ENCODE measurements around the gene SH3RF2. TPM values are rescaled to one million over a fixed set of nuclear protein-coding genes. Genes with fewer than 3 reads are reported as not detected.
"Not testable (repeated sequence)": the region's sequence is repeated elsewhere in the genome, so short reads cannot be mapped to it uniquely, and the experiment has no call there.

The SH3RF2 gene, protein sequence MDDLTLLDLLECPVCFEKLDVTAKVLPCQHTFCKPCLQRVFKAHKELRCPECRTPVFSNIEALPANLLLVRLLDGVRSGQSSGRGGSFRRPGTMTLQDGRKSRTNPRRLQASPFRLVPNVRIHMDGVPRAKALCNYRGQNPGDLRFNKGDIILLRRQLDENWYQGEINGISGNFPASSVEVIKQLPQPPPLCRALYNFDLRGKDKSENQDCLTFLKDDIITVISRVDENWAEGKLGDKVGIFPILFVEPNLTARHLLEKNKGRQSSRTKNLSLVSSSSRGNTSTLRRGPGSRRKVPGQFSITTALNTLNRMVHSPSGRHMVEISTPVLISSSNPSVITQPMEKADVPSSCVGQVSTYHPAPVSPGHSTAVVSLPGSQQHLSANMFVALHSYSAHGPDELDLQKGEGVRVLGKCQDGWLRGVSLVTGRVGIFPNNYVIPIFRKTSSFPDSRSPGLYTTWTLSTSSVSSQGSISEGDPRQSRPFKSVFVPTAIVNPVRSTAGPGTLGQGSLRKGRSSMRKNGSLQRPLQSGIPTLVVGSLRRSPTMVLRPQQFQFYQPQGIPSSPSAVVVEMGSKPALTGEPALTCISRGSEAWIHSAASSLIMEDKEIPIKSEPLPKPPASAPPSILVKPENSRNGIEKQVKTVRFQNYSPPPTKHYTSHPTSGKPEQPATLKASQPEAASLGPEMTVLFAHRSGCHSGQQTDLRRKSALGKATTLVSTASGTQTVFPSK
- 9.8 TPM for total RNA-seq

GRCh38 chr5:145936401-145937131 lies at the start of gene SH3RF2:
TSS of gene SH3RF2 (plus strand) at chr5:145936578. CDS start at chr5:145937929, 1,351 bp downstream.
- peak; percentile 13 for DNase-seq

- DNase-seq = no peak
These were observed 49.2 kb upstream of the SH3RF2 start for GRCh38 chr5:145887217-145887616.

GRCh38 chr5:145887976-145888574 lies 48.3 kb upstream of the SH3RF2 start:
- DNase-seq = no peak

DNA sequence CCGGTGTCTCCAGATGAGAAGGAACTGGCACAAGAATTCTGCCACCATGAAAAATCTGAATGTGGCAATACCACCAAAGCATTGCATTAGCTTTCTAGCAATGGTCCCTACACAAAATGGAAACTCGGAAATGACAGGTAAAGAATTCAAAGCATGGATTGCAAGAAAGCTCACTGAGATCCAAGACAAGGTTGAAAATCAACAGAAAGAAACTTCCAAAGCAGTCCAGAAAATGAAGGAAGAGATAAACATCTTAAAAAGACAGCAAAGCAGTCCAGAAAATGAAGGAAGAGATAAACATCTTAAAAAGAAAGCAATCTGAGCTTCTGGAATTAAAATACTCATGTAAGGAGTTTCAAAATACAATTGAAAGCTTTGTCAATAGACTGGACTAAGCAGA lies 46.8 kb upstream of the SH3RF2 start:
- no peak for DNase-seq

DNA sequence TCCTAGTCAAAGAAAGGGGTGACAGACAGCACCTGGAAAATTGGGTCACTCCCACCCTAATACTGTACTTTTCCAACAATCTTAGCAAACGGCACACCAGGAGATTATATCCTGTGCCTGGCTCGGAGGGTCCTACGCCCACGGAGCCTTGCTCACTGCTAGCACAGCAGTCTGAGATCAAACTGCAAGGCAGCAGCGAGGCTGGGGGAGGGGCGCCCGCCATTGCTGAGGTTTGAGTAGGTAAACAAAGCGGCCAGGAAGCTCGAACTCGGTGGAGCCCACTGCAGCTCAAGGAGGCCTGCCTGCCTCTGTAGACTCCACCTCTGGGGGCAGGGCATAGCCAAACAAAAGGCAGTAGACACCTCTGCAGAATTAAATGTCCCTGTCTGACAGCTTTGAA lies 45.0 kb upstream of the SH3RF2 start:
- DNase-seq = not testable (repeated sequence)

DNA sequence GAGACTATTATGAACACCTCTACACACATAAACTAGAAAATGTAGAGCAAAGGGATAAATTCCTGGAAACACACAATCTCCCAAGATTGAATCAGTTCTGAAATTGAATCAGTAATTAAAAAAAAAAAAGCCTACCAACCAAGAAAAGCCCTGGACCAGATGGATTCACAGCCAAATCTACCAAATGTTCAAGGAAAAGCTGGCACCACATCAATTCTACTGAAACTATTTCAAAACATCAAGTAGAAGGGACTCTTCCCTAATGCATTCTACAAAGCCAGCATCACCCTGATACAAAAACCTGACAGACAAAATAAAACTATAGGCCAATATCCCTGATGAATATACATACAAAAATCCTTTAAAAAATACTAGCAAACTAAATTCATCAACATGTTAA lies 38.2 kb upstream of the SH3RF2 start:
- DNase-seq = no peak

- DNase-seq = no peak
These were observed 34.0 kb upstream of the SH3RF2 start for GRCh38 chr5:145902421-145902820.

- DNase-seq = no peak
These were observed 33.3 kb upstream of the SH3RF2 start for GRCh38 chr5:145903113-145903512.

GRCh38 chr5:145903867-145904266 lies 32.5 kb upstream of the SH3RF2 start:
- no peak for DNase-seq

DNA sequence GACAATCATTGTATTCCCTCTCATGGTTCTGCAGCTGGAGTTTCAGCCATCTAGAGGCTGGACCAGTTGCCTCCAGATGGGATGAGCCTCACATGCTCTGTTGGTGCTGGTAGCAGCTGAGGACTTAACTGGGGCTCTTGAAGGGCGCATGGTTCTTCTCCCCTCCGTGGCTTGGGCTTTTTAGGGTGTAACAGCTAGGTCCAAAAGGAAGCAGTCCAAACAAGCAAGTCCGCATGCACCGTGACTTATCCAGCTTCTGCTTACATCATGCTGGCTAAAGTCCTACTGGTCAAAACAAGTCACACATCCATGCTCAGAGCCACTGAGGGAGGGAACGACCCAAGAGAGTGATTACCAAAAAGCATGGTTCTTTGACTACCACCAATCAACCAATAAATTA lies 31.6 kb upstream of the SH3RF2 start:
- no peak for DNase-seq

DNA sequence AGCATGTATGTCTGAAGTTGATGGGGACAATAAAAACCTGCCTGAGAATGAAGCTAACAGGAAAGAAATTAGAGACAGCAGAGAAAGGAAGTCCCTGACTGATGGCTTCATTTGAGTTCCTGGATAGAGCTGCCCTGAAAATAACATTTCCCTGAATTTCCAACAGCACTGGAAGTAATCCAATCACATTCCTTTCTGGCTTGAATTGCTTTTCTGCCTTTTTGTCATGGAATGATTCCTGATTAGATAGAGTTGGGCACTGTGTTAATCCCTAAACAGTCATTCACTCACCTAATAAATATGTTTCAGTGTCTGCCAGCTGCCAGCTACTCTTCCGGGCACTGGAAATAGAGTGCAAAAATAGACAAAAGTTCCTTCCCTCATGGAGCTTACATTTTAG lies 30.0 kb upstream of the SH3RF2 start:
- DNase-seq = no peak

GRCh38 chr5:145908206-145908960 lies 28.0 kb upstream of the SH3RF2 start:
- DNase-seq = no peak

DNA sequence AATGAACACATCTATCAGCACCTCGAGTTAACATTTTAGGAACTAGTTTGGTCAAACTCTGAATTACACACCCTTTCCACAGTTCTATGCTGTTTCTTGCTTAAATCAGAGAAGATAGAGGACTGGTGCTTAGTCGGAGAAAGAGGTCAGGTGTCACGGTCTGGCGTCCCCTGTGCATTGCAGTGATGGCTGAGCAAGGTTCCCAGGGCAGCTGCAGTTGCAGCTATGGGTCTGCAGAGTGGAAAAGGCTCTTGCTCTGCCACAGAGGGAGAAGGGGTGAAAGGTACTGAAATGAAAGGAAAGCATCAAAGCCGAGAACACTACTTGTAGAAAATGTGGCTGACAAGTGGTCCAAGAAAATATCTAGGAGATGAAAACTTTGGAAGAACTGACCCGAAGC lies 25.2 kb upstream of the SH3RF2 start:
- DNase-seq = no peak

DNA sequence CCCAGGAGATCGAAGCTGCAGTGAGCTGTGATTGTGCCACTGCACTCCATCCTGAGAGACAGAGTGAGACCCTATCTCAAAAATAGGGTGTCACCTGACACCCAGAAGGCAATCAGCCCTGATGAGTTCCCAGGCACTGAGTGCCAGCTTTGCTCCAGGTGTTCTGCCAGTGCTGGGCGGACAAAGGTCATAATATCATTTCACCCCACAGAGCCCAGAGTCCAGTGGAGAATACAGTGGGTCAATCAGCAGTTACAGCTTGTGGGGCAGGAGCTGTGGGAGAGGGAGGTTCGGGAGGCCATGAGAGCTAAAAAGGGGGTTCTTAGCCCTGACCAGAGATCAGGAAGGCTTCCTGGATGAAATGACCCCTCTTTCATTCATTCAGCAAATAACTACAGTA lies 24.4 kb upstream of the SH3RF2 start:
- DNase-seq = no peak

- no peak for DNase-seq
These were observed 23.8 kb upstream of the SH3RF2 start for GRCh38 chr5:145912594-145912993.

DNA sequence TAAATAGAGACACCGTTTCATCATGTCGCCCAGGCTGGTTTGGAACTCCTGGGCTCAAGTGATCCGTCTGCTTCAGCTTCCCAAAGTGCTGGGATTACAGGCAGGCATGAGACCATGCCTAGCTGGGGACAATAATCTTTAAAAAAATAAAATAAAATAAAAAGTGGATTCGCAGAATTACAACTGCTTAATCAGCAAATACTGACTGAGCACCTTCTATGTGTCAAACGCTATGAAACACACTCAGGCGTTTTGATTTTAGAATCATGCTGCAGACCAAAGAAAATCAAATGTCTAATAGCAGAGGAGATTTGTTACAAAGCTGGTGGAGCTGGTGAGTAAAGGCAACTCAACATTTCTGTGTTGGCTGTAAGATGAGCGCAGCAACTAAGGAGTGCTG lies 22.7 kb upstream of the SH3RF2 start:
- no peak for DNase-seq

GRCh38 chr5:145915970-145916638 lies 20.3 kb upstream of the SH3RF2 start:
- no peak for DNase-seq

GRCh38 chr5:145917288-145917687 lies 19.1 kb upstream of the SH3RF2 start:
- no peak for DNase-seq

- DNase-seq = no peak
These were observed 18.0 kb upstream of the SH3RF2 start for GRCh38 chr5:145918397-145918796.

DNA sequence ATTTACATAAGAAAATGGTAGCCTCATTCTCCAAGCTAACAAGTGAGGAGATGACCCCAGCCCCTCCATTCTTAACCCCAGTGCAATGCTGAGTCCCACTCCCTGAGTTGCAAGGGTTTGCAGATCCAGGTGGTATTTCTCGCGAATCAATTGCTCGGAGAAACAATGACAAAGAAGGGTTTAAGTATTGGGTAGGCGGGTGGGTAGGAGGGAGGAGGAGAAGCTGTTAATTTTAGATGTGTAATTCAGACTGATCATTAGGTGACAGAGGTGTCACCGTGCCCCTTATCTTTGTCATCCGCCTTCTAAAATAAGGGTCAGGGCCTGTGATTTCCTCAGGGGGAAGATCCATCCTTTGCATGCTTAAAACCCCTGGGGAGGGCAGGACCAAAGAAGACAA lies 17.0 kb upstream of the SH3RF2 start:
- DNase-seq = no peak

DNA sequence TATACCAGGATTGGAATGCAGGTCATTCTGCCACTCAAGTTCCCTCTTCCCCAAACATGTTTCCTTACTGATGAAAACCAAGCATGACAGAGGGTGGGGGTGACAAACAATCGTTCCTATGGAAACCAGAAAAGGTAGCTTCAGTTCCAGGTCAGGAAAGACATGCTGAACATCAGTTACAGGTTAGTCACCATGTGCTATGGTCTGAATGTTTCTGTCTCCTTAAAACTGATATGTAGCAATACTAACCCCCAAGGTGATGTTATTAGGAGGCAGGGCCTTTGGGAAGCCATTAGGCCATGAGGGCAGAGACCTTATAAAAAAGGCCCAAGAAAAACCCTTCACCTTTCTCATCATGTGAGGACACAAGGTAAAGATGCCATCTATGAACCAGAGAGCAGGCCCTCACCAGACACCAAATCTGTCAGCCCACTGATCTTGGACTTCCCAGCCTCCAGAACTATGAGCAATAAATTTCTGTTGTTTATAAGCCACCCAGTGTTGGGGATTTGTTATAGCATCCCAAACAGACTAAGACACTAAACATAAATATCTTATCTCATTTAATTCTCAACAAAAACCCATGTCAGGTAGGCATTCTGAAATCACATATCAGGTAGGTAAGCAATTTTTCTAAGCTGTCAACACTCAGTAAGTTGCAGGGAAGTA lies 15.7 kb upstream of the SH3RF2 start:
- no peak for DNase-seq
